GM21717 (cell line): ENCODE results near the gene TGM6.
"Not testable (repeated sequence)": the region's sequence is repeated elsewhere in the genome, so short reads cannot be mapped to it uniquely, and the experiment has no call there.

Experiments used
- ATAC-seq: cut with Tn5 transposase; IDR thresholded peaks from one replicate; pipeline ENCODE4 v1.9.1; 2021; ENCODE audit warnings: mild to moderate bottlenecking, moderate library complexity; ENCODE audit not compliant: unreplicated experiment

Gene TGM6

DNA sequence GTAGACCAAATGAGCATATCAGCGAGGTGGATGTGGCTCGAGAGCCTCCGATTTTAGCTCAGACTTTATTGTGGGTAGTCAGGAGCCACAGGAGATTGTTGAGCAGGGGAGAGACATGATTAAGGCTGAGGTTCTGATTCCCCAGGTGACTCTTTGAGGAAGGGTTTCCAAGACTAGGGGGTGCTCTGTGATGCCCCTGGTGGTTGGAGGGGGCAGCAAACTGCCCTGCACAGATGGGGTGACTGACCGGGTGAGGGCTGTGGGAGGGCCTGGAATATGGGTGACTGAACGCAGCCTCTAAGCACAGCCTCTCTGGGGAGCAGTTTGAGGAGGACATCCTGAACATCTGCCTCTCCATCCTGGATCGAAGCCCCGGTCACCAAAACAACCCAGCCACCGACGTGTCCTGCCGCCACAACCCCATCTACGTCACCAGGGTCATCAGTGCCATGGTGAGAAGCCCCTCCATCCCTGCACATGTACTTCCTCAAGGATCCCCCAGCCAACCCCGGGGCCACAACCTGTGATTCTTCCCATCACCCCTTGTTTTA, 17.0 kb downstream of the TGM6 start:
- ATAC-seq = no peak

DNA sequence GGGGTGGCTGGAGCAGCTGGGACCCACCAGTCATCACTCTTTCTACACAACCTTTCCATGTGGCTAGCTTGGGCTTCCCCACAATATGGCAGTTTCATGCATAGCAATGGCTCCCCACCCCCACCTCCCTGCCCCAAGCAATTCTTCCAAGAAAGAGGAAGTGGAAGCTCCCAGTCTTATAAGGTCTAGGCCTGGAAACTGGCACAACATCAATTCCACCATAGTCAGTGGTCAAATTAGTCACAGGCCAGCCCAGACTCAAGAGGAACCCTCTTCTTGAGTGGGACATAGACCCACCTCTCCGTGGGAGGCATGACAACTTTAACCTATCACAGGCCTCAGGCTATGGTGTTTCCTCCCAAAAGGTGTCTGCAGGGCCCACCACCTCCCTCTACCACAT, 17.7 kb downstream of the TGM6 start:
- ATAC-seq = no peak

DNA sequence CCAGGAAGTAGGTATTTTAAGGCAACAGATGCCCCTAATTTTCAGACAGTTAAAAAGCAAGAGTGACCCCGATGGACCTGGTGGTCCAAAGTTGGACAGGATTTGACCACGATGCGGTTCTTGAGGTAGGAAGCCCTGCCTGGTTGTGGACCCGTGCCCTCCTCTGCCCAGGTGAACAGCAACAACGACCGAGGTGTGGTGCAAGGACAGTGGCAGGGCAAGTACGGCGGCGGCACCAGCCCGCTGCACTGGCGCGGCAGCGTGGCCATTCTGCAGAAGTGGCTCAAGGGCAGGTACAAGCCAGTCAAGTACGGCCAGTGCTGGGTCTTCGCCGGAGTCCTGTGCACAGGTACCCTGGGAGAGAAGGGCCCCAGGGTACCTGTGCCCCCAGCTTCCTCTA, 18.7 kb downstream of the TGM6 start:
- ATAC-seq = no peak

- no peak for ATAC-seq
Observed at GRCh38 chr20:2400290-2400689, 19.6 kb downstream of the TGM6 start.

- ATAC-seq = no peak
Observed at GRCh38 chr20:2401527-2401926, 20.8 kb downstream of the TGM6 start.

DNA sequence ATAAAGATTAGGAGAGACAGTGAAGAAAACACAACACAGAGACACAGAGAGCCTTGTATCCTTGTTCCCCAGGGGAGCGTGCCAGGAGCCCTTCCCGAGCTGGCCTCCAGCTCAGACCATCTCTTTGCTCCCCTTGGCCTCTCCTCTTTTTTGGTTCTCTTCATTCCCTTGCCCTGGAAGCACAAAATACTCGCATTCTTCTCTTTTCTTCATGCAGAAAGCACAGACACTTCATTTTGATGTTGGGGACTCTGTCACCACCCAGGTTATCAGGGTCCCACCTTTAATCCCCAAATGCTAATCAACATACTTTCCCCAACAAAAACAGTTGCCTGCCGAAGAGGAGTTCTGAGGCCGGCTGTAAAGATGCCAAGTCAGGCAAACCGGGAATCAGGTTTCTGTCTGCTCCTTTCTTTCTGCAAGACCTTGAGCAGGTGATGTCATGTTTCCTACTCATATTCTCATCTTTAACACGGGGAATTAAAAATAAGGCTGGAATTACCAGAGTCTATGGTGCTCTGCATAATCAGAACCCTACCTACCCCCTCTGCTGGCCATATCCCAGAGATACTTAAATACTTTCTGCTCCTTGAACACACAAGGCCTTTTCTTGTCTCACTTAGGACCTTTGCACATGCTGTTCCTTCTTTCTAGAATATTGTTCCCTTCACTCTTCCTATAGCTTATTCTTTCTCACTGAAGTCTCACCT, 21.7 kb downstream of the TGM6 start:
- no peak for ATAC-seq

GRCh38 chr20:2403291-2404052, 22.8 kb downstream of the TGM6 start:
- no peak for ATAC-seq

- no peak for ATAC-seq
Observed at GRCh38 chr20:2405693-2406065, 25.0 kb downstream of the TGM6 start.

GRCh38 chr20:2407355-2407754, 26.7 kb downstream of the TGM6 start:
- not testable (repeated sequence) for ATAC-seq

DNA sequence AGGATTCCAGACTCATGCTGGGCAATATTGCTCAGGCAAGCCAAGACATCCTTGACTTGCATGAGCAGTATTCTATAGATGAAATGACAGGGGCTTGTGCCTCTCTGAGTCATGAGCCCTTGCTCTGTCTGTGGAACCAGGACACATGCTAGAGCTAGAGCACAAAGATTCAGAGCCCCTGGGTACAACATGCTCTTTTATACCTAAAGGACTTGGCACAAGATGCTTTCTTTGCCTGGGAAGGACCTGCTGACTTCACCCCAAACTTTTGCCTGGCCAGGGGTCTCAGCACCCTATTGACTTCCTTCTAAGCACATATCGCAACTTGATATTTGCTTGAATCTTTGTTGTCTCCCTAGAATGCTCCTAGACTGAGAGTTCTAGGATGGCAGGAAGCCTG, 27.4 kb downstream of the TGM6 start:
- no peak for ATAC-seq

DNA sequence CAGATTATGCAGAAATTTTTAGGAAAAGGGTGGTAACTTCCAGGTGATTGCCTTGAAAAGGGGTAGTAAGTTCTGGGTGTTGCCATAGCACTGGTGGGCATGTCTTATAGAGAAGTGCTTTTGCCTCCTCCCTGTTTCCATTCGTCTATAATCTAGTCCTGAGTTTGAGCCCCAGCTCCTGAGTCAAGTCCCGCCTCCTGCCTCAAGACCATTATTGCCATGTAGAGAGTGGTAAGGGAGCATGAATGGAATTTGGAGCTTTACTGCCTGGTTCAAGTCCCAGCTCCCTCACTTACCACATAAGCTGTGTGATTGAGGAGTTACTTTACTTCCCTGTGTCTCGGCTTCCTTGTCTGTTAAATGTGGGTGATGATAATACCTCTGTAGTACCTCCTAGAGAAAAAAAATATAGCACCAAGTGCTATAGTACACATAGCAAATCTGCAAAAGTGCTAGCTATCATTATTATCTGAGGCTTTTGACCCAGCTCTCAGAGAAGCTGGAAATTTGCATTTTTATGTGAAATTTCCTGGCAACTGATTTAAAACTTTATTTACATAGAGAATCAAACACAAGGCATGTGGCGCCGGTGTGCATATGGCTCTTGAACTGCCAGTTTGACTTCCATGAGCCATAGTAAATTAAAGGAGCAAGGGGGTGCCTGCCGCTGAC, 36.0 kb downstream of the TGM6 start:
- ATAC-seq = no peak

- ATAC-seq = no peak
Observed at GRCh38 chr20:2417213-2417541, 36.5 kb downstream of the TGM6 start.

- ATAC-seq = no peak
Observed at GRCh38 chr20:2418388-2418787, 37.7 kb downstream of the TGM6 start.

GRCh38 chr20:2420510-2420909, 39.8 kb downstream of the TGM6 start:
- ATAC-seq = no peak

GRCh38 chr20:2421247-2421646, 40.5 kb downstream of the TGM6 start:
- ATAC-seq = no peak

GRCh38 chr20:2429051-2429450, 48.4 kb downstream of the TGM6 start:
- ATAC-seq = no peak

DNA sequence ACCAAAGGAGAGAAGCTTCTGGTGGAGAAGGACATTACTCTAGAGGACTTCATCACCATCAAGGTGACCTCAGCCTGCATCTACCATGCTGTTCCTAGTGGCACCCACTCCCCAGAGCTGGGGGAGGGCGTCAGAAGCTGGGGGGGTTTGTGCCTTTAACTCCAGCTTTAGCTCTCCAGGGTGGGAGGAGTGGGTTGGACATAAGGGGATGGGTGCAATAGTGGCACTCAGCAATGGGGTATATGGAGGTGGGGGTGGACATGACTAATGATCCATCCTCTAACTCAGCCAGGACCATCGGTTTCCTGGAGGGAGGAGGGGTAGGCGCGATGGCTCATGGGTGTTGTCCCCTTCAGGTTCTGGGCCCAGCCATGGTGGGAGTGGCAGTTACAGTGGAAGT, 49.8 kb downstream of the TGM6 start:
- no peak for ATAC-seq

- ATAC-seq = no peak
Observed at GRCh38 chr20:2431185-2431584, 50.5 kb downstream of the TGM6 start.

GRCh38 chr20:2446845-2447244, 66.1 kb downstream of the TGM6 start:
- ATAC-seq = no peak

- ATAC-seq = no peak
Observed at GRCh38 chr20:2449386-2449785, 68.7 kb downstream of the TGM6 start.

GRCh38 chr20:2451422-2451821, 70.7 kb downstream of the TGM6 start:
- no peak for ATAC-seq
